Measurements from ENCODE around the gene TTC28.

Gene TTC28

GRCh38 chr22:28594797-28595462 lies 84.7 kb downstream of the TTC28 start (continued):
- TF ChIP-seq ZBTB44 (tag by site-specific recombination; IDR thresholded peaks at IDR 0.05) (peak; percentile 5; the same call in 1 of the 2 replicates), ZNF19 (tag by site-specific recombination; IDR thresholded peaks at IDR 0.05; ENCODE audit: low read depth) (no peak), ZNF544 (tag by site-specific recombination; IDR thresholded peaks at IDR 0.05) (no peak), ZBTB17 (tag by site-specific recombination; IDR thresholded peaks at IDR 0.05) (0 out of 2 replicates have a peak, but pooled peaks have one; percentile 13)

- TF ChIP-seq ZNF473 (tag by site-specific recombination; IDR thresholded peaks at IDR 0.05) (no peak), ZNF266 (tag by site-specific recombination; IDR thresholded peaks at IDR 0.05; ENCODE audit: low read depth) (no peak), ZNF488 (tag by site-specific recombination; IDR thresholded peaks at IDR 0.05) (no peak), ZBTB49 (tag by site-specific recombination; IDR thresholded peaks at IDR 0.05; ENCODE audit: low read depth) (no peak), HOXC10 (CRISPR knock-in tag; IDR thresholded peaks at IDR 0.05) (no peak), ZNF239 (tag by site-specific recombination; IDR thresholded peaks at IDR 0.05) (no peak), MZF1 (tag by site-specific recombination; IDR thresholded peaks at IDR 0.05; ENCODE audit: borderline replicate concordance) (no peak), ZNF221 (tag by site-specific recombination; IDR thresholded peaks at IDR 0.05; ENCODE audit: borderline replicate concordance) (no peak), ZNF658 (tag by site-specific recombination; IDR thresholded peaks at IDR 0.05) (no peak), ZBTB48 (tag by site-specific recombination; IDR thresholded peaks at IDR 0.05) (no peak), ZFP3 (tag by site-specific recombination; IDR thresholded peaks at IDR 0.05; ENCODE audit: low read depth) (no peak), ZNF555 (tag by site-specific recombination; conservative IDR thresholded peaks at IDR 0.05) (no peak), ZNF664 (tag by site-specific recombination; IDR thresholded peaks at IDR 0.05) (no peak)
- H3K36me3 ChIP-seq (ENCODE audit: control insufficient read depth in 2 of 2, insufficient read depth in 1 of 2, low read length in 2 of 2) = no peaks in the 10 kb centered on the region
- ChIA-PET CTCF (interaction anchor here (0.6 to 7.5 kb wide), 16 partner anchors 9 to 1651 kb away, joined by 3 to 72 read pairs (median 4); no protein-coding TSS in a partner anchor), POLR2A (no interaction called here)
- H3K4me3 ChIP-seq (ENCODE audit: low read depth, low read length) = no peak overlapping the region
- H3K27ac ChIP-seq (ENCODE audit: extremely low read depth, low read depth, low read length) = no peak overlapping the region
- H3K9me3 ChIP-seq (ENCODE audit: control insufficient read depth, insufficient read depth, low read depth, low read length) = no peaks in the 10 kb centered on the region
- H3K4me1 ChIP-seq (ENCODE audit: control insufficient read depth, insufficient read depth, low read length) = peaks cover 5% of the 10 kb centered on the region
Measured at GRCh38 chr22:28594076-28594796, 85.4 kb downstream of the TTC28 start.

- H3K4me1 ChIP-seq (ENCODE audit: control insufficient read depth, insufficient read depth, low read length) = peaks cover 5% of the 10 kb centered on the region
- no peaks in the 10 kb centered on the region for H3K36me3 ChIP-seq (ENCODE audit: control insufficient read depth in 2 of 2, insufficient read depth in 1 of 2, low read length in 2 of 2)
- no peak overlapping the region for H3K27ac ChIP-seq (ENCODE audit: extremely low read depth, low read depth, low read length)
- ChIA-PET CTCF (interaction anchor here (0.7 to 7.5 kb wide), 9 partner anchors 8 to 703 kb away, joined by 3 to 72 read pairs (median 4); no protein-coding TSS in a partner anchor), POLR2A (no interaction called here)
- TF ChIP-seq ZEB2 (tag by site-specific recombination; IDR thresholded peaks at IDR 0.05) (peak; percentile 92), ZBTB6 (tag by site-specific recombination; IDR thresholded peaks at IDR 0.05) (no peak), ZNF837 (tag by site-specific recombination; IDR thresholded peaks at IDR 0.05) (no peak)
- no peak overlapping the region for H3K4me3 ChIP-seq (ENCODE audit: low read depth, low read length)
- no peaks in the 10 kb centered on the region for H3K9me3 ChIP-seq (ENCODE audit: control insufficient read depth, insufficient read depth, low read depth, low read length)
Measured at GRCh38 chr22:28593299-28593698, 86.3 kb downstream of the TTC28 start.

Data from HEK293 (cell line).